ENCODE results near the gene SMARCD1. TPM values are rescaled to one million over a fixed set of nuclear protein-coding genes. Genes with fewer than 3 reads are reported as not detected.

SMARCD1 gene
- total and polyA plus RNA-seq, 9 of the 15 experiments (the other 6 are each of a cell fraction or from before 2014, with no cell fraction given): 0.86 to 91.7 (median 48.0) TPM

DNA sequence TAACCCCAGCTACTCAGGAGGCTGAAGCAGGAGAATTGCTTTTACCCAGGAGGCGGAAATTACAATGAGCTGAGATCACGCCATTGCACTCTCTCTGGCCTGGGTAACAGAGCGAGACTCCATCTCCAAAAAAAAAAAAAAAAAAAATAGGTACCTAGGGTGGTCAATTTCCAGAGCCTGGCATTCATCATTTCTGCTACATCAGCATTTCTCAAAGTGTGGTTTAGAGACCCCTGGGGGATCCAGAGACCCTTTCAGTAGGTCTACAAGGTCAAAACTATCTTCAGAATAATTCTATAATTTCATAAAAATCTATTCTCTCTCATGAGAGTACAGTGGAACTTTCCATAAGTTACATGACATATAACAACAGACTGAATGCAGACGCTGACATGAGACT lies 62.1 kb downstream of the SMARCD1 start:
- POLR2A ChIA-PET: interaction anchor here (0.8 to 1.4 kb wide), 3 partner anchors 10 to 15 kb away, joined by 3 to 5 read pairs (median 3); no protein-coding TSS in a partner anchor
- TF ChIP-seq, protein P1, sequence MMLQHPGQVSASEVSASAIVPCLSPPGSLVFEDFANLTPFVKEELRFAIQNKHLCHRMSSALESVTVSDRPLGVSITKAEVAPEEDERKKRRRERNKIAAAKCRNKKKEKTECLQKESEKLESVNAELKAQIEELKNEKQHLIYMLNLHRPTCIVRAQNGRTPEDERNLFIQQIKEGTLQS (IDR thresholded peaks at IDR 0.05): no peak
- TF ChIP-seq, protein P1 (CRISPR knock-in tag; conservative IDR thresholded peaks at IDR 0.05): no peak
- TF ChIP-seq, protein P2, sequence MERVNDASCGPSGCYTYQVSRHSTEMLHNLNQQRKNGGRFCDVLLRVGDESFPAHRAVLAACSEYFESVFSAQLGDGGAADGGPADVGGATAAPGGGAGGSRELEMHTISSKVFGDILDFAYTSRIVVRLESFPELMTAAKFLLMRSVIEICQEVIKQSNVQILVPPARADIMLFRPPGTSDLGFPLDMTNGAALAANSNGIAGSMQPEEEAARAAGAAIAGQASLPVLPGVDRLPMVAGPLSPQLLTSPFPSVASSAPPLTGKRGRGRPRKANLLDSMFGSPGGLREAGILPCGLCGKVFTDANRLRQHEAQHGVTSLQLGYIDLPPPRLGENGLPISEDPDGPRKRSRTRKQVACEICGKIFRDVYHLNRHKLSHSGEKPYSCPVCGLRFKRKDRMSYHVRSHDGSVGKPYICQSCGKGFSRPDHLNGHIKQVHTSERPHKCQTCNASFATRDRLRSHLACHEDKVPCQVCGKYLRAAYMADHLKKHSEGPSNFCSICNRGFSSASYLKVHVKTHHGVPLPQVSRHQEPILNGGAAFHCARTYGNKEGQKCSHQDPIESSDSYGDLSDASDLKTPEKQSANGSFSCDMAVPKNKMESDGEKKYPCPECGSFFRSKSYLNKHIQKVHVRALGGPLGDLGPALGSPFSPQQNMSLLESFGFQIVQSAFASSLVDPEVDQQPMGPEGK (CRISPR knock-in tag; IDR thresholded peaks at IDR 0.05; ENCODE audit: borderline replicate concordance): no peak
- TF ChIP-seq, protein P3, sequence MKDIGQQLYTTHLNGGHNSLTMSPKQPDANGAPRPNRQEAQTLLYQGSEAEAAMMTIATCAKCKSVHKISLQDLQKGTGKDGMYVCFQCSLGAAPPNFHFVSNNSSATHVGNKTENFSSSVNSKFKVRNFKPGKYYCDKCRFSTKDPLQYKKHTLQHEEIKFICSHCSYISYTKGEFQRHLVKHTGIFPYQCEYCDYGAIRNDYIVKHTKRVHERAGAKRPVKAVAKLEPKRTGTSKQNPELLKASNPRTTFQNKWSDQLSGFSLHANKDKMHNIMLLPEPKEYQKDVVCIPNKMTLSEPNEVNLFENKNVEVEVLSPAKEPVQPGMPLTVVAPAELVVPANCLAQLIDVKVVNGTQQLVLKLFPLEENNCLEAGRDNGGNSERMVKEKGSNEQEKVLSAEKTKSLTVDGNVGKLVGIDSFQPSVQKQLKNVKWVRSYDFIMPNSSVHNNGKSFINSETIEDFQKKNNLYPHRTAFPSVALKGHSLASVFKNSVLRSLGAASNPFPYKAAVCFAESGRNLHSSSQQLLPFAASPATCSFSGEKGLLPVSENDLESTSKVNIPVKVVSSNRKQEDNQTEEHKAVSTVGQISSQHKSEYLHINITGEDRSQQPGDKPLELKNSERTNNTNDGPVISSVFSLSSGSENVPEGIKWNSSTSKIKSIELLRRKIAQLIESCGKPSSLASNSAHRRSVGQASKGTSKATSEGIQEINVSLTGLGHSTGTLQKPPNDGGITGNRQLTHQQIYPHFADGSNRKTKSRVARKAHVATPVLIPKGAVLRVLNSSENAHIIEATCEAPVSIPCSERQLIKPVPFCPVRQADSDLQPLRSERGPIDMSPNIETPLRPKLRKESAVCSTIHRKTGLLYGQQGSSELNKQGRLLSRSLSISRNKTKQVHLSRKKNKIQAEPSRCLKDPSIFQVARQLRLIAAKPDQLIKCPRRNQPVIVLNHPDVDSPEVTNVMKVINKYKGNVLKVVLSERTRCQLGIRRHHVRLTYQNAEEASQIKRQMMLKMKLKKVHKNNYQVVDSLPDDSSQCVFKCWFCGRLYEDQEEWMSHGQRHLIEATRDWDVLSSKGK (CRISPR knock-in tag; IDR thresholded peaks at IDR 0.05): no peak
- TF ChIP-seq POLR2A (conservative IDR thresholded peaks at IDR 0.05) (no peak), U2AF1 (optimal IDR thresholded peaks at IDR 0.05; ENCODE audit: low read depth, low read length) (no peak), KLF16 (IDR thresholded peaks at IDR 0.05) (no peak), HNRNPK (IDR thresholded peaks at IDR 0.05; ENCODE audit: low read depth, low read length, poor library complexity, severe bottlenecking) (no peak), FUS (optimal IDR thresholded peaks at IDR 0.05; ENCODE audit: low read depth, low read length) (no peak), HNRNPLL (IDR thresholded peaks at IDR 0.05; ENCODE audit: low read depth, low read length, poor library complexity, severe bottlenecking) (no peak), C11orf30 (IDR thresholded peaks at IDR 0.05; ENCODE audit: low read depth) (peak; percentile 92)
- TF ChIP-seq, protein P4, sequence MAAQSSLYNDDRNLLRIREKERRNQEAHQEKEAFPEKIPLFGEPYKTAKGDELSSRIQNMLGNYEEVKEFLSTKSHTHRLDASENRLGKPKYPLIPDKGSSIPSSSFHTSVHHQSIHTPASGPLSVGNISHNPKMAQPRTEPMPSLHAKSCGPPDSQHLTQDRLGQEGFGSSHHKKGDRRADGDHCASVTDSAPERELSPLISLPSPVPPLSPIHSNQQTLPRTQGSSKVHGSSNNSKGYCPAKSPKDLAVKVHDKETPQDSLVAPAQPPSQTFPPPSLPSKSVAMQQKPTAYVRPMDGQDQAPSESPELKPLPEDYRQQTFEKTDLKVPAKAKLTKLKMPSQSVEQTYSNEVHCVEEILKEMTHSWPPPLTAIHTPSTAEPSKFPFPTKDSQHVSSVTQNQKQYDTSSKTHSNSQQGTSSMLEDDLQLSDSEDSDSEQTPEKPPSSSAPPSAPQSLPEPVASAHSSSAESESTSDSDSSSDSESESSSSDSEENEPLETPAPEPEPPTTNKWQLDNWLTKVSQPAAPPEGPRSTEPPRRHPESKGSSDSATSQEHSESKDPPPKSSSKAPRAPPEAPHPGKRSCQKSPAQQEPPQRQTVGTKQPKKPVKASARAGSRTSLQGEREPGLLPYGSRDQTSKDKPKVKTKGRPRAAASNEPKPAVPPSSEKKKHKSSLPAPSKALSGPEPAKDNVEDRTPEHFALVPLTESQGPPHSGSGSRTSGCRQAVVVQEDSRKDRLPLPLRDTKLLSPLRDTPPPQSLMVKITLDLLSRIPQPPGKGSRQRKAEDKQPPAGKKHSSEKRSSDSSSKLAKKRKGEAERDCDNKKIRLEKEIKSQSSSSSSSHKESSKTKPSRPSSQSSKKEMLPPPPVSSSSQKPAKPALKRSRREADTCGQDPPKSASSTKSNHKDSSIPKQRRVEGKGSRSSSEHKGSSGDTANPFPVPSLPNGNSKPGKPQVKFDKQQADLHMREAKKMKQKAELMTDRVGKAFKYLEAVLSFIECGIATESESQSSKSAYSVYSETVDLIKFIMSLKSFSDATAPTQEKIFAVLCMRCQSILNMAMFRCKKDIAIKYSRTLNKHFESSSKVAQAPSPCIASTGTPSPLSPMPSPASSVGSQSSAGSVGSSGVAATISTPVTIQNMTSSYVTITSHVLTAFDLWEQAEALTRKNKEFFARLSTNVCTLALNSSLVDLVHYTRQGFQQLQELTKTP (IDR thresholded peaks at IDR 0.05; ENCODE audit: low read depth in 1 of 2, partially characterized antibody in 2 of 2): no peak

More for the DNA sequence above, 62.1 kb downstream of the SMARCD1 start:
- no peak for FAIRE-seq
- Histone ChIP-seq H3K27ac (ENCODE audit: extremely low read depth, low read depth, low read length) (no peak overlapping the region), H3K27me3 (ENCODE audit: control insufficient read depth in 2 of 2, insufficient read depth in 2 of 2, low read length in 2 of 2) (no peaks in the 10 kb centered on the region), H3K9me1 (ENCODE audit: control insufficient read depth, insufficient read depth, low read length) (no peaks in the 10 kb centered on the region), H4K20me1 (replicated peaks; ENCODE audit: control insufficient read depth, insufficient read depth, low read length) (0 out of 2 replicates have a peak, but pooled peaks cover 5% of the 10 kb centered on the region), H3K4me3 (no peak overlapping the region), H3K79me2 (ENCODE audit: control insufficient read depth, insufficient read depth, low read length) (peaks cover 8% of the 10 kb centered on the region; the same call in 1 of the 3 replicates), H3K9ac (ENCODE audit: insufficient read depth in 1 of 2, low read depth in 2 of 2, low read length in 2 of 2) (no peak overlapping the region), H2AFZ (ENCODE audit: low read depth, low read length) (no peak overlapping the region), H3K9me3 (replicated peaks; ENCODE audit: control insufficient read depth, insufficient read depth, low read depth, low read length) (no peaks in the 10 kb centered on the region), H3K4me2 (ENCODE audit: insufficient read depth, low read length) (no peak overlapping the region), H3K4me1 (replicated peaks in 1 of 2; ENCODE audit: control insufficient read depth in 2 of 2, insufficient read depth in 2 of 2, low read length in 2 of 2) (peaks cover 0 to 4% of the 10 kb centered on the region in 2 experiments; a peak in 1 of 5 replicates), H3K36me3 (ENCODE audit: control insufficient read depth, insufficient read depth, low read length) (peaks cover 14% of the 10 kb centered on the region; the same call in 1 of the 3 replicates)
- intact Hi-C loops (cut with micrococcal nuclease) (no loop called here), in situ Hi-C loops (cut with MboI) (no loop called here)
- WGBS (ENCODE audit: insufficient coverage, low coverage, missing lambda C conversion rate): 95% methylated on average over 4 of the region's 4 CpGs
- DNase-seq (ENCODE audit: extremely low read depth in 1 of 4, low spot score in 3 of 4): no peak
- CTCF ChIA-PET (ENCODE audit: low intra/inter-chr PET ratio): no interaction called here
- BruUV-seq (replicated peaks): no TSS peak
- ATAC-seq: no peak

Data from K562 (cell line).